Measurements from ENCODE around the gene SRGAP2.
"Not testable (repeated sequence)": the region's sequence is repeated elsewhere in the genome, so short reads cannot be mapped to it uniquely, and the experiment has no call there.

SRGAP2 gene

GRCh38 chr1:206210802-206211201 lies 7.5 kb downstream of the SRGAP2 start:
- DNase-seq = not testable (repeated sequence)

- not testable (repeated sequence) for DNase-seq
Measured at GRCh38 chr1:206215600-206216392, 12.5 kb downstream of the SRGAP2 start.

GRCh38 chr1:206218285-206218684 lies 14.9 kb downstream of the SRGAP2 start:
- not testable (repeated sequence) for DNase-seq

- not testable (repeated sequence) for DNase-seq
Measured at GRCh38 chr1:206218765-206219164, 15.4 kb downstream of the SRGAP2 start.

- not testable (repeated sequence) for DNase-seq
Measured at GRCh38 chr1:206219514-206220331, 16.4 kb downstream of the SRGAP2 start.

- not testable (repeated sequence) for DNase-seq
Measured at GRCh38 chr1:206220332-206221000, 17.1 kb downstream of the SRGAP2 start.

GRCh38 chr1:206221585-206221984 lies 18.2 kb downstream of the SRGAP2 start:
- DNase-seq = not testable (repeated sequence)

- DNase-seq = not testable (repeated sequence)
Measured at GRCh38 chr1:206224190-206224776, 20.9 kb downstream of the SRGAP2 start.

GRCh38 chr1:206225386-206225785 lies 22.0 kb downstream of the SRGAP2 start:
- DNase-seq = not testable (repeated sequence)

GRCh38 chr1:206226886-206227285 lies 23.5 kb downstream of the SRGAP2 start:
- DNase-seq = not testable (repeated sequence)

- DNase-seq = not testable (repeated sequence)
Measured at GRCh38 chr1:206229286-206229685, 25.9 kb downstream of the SRGAP2 start.

GRCh38 chr1:206231989-206232388 lies 28.6 kb downstream of the SRGAP2 start:
- DNase-seq = not testable (repeated sequence)

GRCh38 chr1:206232970-206233645 lies 29.8 kb downstream of the SRGAP2 start:
- DNase-seq = not testable (repeated sequence)

- not testable (repeated sequence) for DNase-seq
Measured at GRCh38 chr1:206234189-206234916, 31.0 kb downstream of the SRGAP2 start.

GRCh38 chr1:206235190-206235589 lies 31.8 kb downstream of the SRGAP2 start:
- not testable (repeated sequence) for DNase-seq

GRCh38 chr1:206240288-206240687 lies 36.9 kb downstream of the SRGAP2 start:
- not testable (repeated sequence) for DNase-seq

GRCh38 chr1:206243335-206243734 lies 40.0 kb downstream of the SRGAP2 start:
- not testable (repeated sequence) for DNase-seq

- DNase-seq = not testable (repeated sequence)
Measured at GRCh38 chr1:206245479-206245878, 42.1 kb downstream of the SRGAP2 start.

GRCh38 chr1:206246129-206246886 lies 43.0 kb downstream of the SRGAP2 start:
- not testable (repeated sequence) for DNase-seq

- DNase-seq = not testable (repeated sequence)
Measured at GRCh38 chr1:206250953-206251681, 47.8 kb downstream of the SRGAP2 start.

Data from NCI-H524 (cell line).